HepG2 (cell line): Measurements from ENCODE around the gene WTAP. TPM values are rescaled to one million over a fixed set of nuclear protein-coding genes. Genes with fewer than 3 reads are reported as not detected.

ENCODE experiments used
- ARID3A ChIP-seq: IDR thresholded peaks from 2 replicates; pipeline ENCODE4 v1.6.1; 2012; ENCODE audit warnings: low read depth, low read length, improper control_type of control experiment
- CEBPG ChIP-seq: IDR thresholded peaks from 2 replicates; pipeline ENCODE4 v1.6.1; 2016
- CREB1 ChIP-seq, 2 experiments: fragments of 450-650 bp in 1 of 2; IDR thresholded peaks; 2 replicates each; pipeline ENCODE4 v1.6.1; 2016 to 2017; ENCODE audit warnings: control low read depth in 1 of 2, mild to moderate bottlenecking in 1 of 2, missing compliant biosample characterization in 1 of 2, missing genetic modification characterization in 1 of 2
- GMEB1 ChIP-seq: sonication (generic); formaldehyde crosslinking; IDR thresholded peaks from 2 replicates; pipeline ENCODE4 v1.5.1; 2020; ENCODE audit warnings: missing genetic modification reagents, mild to moderate bottlenecking, borderline replicate concordance
- KAT2B ChIP-seq: fragments of 150-350 bp; IDR thresholded peaks from 2 replicates; pipeline ENCODE4 v1.6.1; 2014; ENCODE audit warnings: low read depth, low read length, borderline replicate concordance
- NFATC3 ChIP-seq: sonication (generic); formaldehyde crosslinking; IDR thresholded peaks from 2 replicates; pipeline ENCODE4 v1.5.1; 2020; ENCODE audit warnings: mild to moderate bottlenecking, missing genetic modification reagents
- NFE2 ChIP-seq: sonication (generic); formaldehyde crosslinking; IDR thresholded peaks from 2 replicates; pipeline ENCODE4 v1.4.0; 2020; ENCODE audit warnings: missing genetic modification reagents
- PLSCR1 ChIP-seq: sonication (generic); formaldehyde crosslinking; IDR thresholded peaks from 2 replicates; pipeline ENCODE4 v1.5.0; 2020; ENCODE audit warnings: missing genetic modification reagents, mild to moderate bottlenecking, borderline replicate concordance
- RBFOX2 ChIP-seq: fragments of 200-400 bp; formaldehyde crosslinking; IDR thresholded peaks from 2 replicates; pipeline ENCODE4 v1.6.1; 2017; ENCODE audit warnings: low read depth, mild to moderate bottlenecking, low read length
- RBM39 ChIP-seq: fragments of 200-400 bp; formaldehyde crosslinking; IDR thresholded peaks from one replicate; pipeline ENCODE4 v1.6.1; 2018; ENCODE audit warnings: antibody characterized with exemption, mild to moderate bottlenecking, low read depth, low read length; ENCODE audit not compliant: poor library complexity, severe bottlenecking
- RCOR2 ChIP-seq: IDR thresholded peaks from 2 replicates; pipeline ENCODE4 v1.6.1; 2016; ENCODE audit warnings: missing biosample characterization, missing genetic modification reagents
- RXRB ChIP-seq: IDR thresholded peaks from 2 replicates; pipeline ENCODE4 v1.6.1; 2016; ENCODE audit warnings: borderline replicate concordance, missing genetic modification reagents, missing compliant biosample characterization
- TGIF2 ChIP-seq: IDR thresholded peaks from 2 replicates; pipeline ENCODE4 v1.6.1; 2016; ENCODE audit warnings: control low read depth, missing compliant biosample characterization
- ZBTB39 ChIP-seq: sonication (generic); formaldehyde crosslinking; IDR thresholded peaks from 2 replicates; pipeline ENCODE4 v1.5.0; 2020; ENCODE audit warnings: missing genetic modification reagents
- ZNF205 ChIP-seq: IDR thresholded peaks from 2 replicates; pipeline ENCODE4 v1.6.1; 2018; ENCODE audit warnings: missing biosample characterization, missing genetic modification reagents
- ZNF383 ChIP-seq: sonication (generic); formaldehyde crosslinking; IDR thresholded peaks from 2 replicates; pipeline ENCODE4 v1.4.0; 2020; ENCODE audit warnings: missing genetic modification reagents, mild to moderate bottlenecking, borderline replicate concordance
- ZNF503 ChIP-seq: sonication (generic); formaldehyde crosslinking; IDR thresholded peaks from 2 replicates; pipeline ENCODE4 v1.4.0; 2020; ENCODE audit warnings: missing genetic modification reagents
- ZNF639 ChIP-seq: conservative IDR thresholded peaks from 2 replicates; pipeline ENCODE4 v1.6.1; 2018; ENCODE audit warnings: missing genetic modification reagents
- polyA plus RNA-seq, 8 experiments: library from polyadenylated mRNA; depleted of rRNA in 3 of 8; stranded (reverse) in 7 of 8; unstranded in 1 of 8; fragments of >200 nt; fragmentation: Illumina TruSeq in 4 of 8; extraction: Trizol in 4 of 8; gene quantifications; 2 replicates each; pipeline versions ENCODE4 v1.2.1 to v1.2.3, GENCODE V29; 2011 to 2016; ENCODE audit warnings: low read depth in 4 of 8, missing spikeins in 1 of 8, mixed read lengths in 1 of 8; ENCODE audit not compliant: insufficient read depth in 1 of 8
- total RNA-seq, 5 experiments: library from RNA; depleted of rRNA; stranded (reverse); fragments of >200 nt; fragmentation: Illumina TruSeq; extraction: Trizol; gene quantifications; 2 replicates each; pipeline ENCODE4 v1.2.3, GENCODE V29; 2016; ENCODE audit warnings: low read depth in 1 of 5

Gene WTAP
- total and polyA plus RNA-seq, 2 of the 13 experiments (the other 11 are each of a cell fraction or from before 2014, with no cell fraction given) = 31.6 to 167 TPM

- TF ChIP-seq GMEB1 (peak; percentile 47; the same call in 1 of the 2 replicates), PLSCR1 (CRISPR knock-in tag) (no peak), RCOR2 (CRISPR knock-in tag) (peak; percentile 68; the same call in 1 of the 2 replicates), ZNF639 (CRISPR knock-in tag) (peak; percentile 61; the same call in 1 of the 2 replicates), NFE2 (CRISPR knock-in tag) (no peak), RXRB (CRISPR knock-in tag) (peak; percentile 73), ZNF205 (peak; percentile 48; the same call in 1 of the 2 replicates), RBFOX2 (0 out of 2 replicates have a peak, but pooled peaks have one; percentile 50), TGIF2 (CRISPR knock-in tag) (peak; percentile 86), RBM39 (no peak), ZNF503 (CRISPR knock-in tag) (peak; percentile 79), CREB1 (IDR thresholded peaks at IDR 0.05) (no peak), CREB1 (CRISPR knock-in tag; IDR thresholded peaks at IDR 0.05) (peak; percentile 75), ZNF383 (CRISPR knock-in tag) (no peak), NFATC3 (CRISPR knock-in tag) (no peak), CEBPG (peak; percentile 93), ZBTB39 (CRISPR knock-in tag) (no peak), ARID3A (peak; percentile 95), KAT2B (no peak)
Observed at GRCh38 chr6:159691133-159691962, 36.0 kb upstream of the WTAP start (continued).
